ENCODE data around the gene RPS6KA2.

DNA sequence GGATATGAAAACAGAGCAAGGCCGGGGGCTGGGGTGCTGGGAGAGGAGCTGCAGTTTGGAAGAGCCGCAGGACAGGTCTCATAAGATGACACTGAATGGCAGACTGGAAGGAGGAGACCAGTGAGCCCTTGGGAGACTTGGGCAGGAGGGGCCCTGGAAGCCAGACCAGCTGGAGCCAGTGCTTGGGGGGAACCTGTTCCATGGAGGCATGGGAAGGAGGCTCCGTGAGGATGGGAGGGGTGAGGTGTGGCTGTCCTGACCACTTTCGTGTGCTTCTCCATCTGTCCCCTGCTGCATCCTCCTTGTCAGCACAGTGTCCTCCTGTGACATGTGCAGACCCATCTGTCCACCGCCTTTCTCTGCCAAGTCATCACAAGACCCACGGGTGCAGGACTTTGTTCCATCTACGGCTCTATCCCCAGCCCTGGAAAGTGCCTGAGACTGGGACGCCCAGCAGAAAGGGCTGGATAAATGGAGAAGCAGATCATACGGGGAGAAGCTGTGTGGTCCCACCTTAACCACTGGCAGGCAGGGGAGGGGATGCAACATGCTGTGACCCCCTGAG is 159.5 kb downstream of the RPS6KA2 start:
- TF ChIP-seq, protein P1, sequence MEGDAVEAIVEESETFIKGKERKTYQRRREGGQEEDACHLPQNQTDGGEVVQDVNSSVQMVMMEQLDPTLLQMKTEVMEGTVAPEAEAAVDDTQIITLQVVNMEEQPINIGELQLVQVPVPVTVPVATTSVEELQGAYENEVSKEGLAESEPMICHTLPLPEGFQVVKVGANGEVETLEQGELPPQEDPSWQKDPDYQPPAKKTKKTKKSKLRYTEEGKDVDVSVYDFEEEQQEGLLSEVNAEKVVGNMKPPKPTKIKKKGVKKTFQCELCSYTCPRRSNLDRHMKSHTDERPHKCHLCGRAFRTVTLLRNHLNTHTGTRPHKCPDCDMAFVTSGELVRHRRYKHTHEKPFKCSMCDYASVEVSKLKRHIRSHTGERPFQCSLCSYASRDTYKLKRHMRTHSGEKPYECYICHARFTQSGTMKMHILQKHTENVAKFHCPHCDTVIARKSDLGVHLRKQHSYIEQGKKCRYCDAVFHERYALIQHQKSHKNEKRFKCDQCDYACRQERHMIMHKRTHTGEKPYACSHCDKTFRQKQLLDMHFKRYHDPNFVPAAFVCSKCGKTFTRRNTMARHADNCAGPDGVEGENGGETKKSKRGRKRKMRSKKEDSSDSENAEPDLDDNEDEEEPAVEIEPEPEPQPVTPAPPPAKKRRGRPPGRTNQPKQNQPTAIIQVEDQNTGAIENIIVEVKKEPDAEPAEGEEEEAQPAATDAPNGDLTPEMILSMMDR (IDR thresholded peaks at IDR 0.05), result no peak
- no peak for TF ChIP-seq POLR2A (IDR thresholded peaks at IDR 0.05)
